DMS 273 treated with DMSO at 0.1 percent for 48 hours (cell line): ENCODE measurements around the gene CCBE1.
A peak's percentile ranks its signal among the peaks of the same experiment; 100 is the strongest.

Experiments
- DNase-seq: peaks from one replicate; lab custom pipeline; 2025; lab: John Stamatoyannopoulos, UW

Gene CCBE1

DNA sequence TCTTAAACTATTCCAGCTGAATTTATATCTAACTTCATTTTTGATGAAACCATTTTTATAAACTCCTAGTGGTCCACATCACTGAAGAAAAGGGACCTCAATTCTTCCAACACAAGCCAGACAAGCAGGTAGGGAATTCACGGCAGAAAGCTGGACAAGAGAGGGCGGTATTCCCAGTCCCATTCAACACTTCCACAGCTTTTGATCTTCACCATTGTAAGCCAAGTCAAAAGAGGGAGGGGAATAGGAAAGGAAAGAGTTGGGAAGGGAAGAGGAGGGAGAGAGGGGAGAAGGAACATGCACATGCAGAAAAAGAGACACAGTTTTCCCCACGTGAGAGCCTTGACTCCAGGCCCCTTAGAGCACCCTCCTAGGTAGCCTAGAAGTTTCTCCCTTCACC is 77.4 kb downstream of the CCBE1 start:
- no peak for DNase-seq

DNA sequence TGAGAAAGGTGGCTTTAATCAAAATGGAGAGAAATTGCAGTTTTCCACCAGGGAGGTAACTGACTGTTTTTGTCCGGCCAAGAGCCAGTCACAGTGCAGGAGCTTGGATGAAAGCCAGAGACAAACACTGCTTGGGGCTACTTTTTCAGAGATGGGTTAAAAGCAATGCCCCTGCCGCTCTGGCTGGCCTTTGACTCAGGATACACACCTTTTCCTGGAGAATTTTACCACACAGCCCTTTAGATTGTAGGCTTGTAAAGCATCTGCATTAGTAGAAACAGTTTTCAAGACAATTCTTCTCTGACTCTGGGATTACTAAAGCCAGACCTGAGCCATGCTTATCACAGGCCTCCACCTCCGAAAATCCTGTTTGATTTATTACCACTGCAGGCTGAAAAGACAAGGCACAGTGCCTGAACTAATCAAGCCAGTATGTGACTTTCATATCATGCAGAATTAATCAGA is 79.7 kb downstream of the CCBE1 start:
- DNase-seq = no peak

DNA sequence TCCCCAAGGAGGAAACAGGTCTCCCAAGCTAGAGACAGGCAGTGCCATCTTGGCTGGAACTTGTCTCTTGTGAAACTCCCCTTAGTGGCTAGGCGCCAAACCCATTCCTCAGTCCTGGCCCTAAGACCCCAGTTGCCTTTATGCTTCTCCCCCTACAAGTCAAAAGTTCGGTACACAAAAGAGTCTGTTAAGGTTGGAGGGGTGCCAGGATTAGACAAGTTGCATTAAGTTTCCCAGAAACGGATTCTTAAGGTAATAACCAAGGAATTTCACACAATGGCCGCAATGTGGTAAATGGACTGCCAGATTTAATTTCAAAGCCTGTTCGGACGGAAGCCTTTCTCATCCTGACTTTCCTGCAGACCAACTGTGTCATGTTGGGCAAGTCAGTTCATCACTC is 80.7 kb downstream of the CCBE1 start:
- DNase-seq = no peak

DNA sequence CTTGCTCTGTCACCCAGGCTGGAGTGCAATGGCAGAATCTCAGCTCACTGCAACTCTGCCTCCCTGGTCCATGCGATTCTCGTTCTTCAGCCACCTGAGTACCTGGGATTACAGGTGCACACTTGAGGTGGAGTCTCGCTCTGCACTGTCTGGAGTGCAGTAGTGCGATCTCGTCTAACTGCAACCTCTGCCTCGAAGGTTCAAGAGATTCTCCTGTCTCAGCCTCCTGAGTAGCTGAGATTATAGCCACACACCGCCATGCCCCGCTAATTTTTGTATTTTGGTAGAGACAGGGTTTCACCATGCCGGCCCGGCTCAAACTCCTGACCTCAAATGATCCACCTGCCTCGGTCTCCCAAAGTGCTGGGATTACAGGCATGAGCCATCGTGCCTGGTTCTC is 83.3 kb downstream of the CCBE1 start:
- no peak for DNase-seq

GRCh38 chr18:59612381-59612780 is 84.8 kb downstream of the CCBE1 start:
- DNase-seq = no peak

DNA sequence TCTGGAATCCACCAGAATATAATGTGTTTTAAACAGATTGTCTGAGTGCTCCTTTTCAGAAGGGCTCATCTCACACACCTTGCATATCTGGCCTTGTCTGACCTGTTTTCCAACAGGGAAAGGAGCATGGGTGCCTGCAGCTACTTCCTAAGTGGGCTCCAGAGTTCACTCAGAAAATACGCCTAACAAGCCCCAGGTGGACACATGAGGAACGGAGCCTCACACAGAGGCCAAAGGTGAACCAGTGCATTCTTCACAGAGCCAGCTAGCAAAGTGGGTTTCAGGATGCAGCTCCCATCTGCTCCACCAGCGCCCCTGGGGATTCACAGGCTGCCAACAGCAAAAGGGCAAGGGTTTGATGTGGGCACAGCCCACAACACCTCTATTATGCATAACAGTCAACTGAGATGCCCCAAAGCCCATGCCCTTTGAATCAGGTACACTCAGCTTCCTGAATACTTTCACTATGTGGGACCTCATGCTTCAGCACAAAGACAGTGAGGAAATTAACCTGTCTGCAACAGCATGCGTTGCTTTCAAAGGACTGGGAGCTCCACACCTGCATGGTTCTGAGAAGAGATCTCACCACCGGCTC is 86.6 kb downstream of the CCBE1 start:
- DNase-seq = no peak

- DNase-seq = no peak
Observed at GRCh38 chr18:59609654-59610053, 87.6 kb downstream of the CCBE1 start.

DNA sequence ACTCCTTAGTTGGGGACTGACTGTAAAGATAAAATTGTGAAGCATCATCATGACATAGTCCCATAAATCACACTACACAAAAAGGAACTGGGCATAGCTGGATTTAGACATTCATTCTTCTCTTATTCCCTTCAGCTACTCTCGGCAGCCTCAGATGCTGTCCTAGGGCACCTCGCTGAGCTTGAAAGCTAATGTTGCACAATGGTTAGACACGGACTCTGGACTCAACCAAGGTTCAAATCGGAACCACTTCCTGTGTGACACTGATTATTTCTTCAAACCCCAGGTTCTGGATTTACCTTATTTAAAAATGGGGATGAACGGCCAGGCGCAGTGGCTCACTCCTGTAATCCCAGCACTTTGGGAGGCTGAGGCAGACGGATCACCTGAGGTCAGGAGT is 89.8 kb downstream of the CCBE1 start:
- no peak for DNase-seq

DNA sequence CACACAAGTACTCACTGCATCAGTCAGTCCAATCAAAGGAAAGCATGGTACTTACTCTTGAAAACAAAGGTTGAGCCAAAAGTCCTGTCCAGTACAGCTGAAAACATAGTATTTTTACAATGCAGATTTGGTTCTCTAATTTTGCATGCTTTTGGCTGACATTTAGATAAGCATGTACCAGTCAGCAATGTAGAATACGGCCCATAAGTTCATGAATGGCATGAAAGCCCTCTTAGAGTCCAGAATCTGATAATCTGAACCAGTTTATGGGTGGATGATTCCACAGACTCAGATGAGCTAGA is 90.2 kb downstream of the CCBE1 start:
- no peak for DNase-seq

DNA sequence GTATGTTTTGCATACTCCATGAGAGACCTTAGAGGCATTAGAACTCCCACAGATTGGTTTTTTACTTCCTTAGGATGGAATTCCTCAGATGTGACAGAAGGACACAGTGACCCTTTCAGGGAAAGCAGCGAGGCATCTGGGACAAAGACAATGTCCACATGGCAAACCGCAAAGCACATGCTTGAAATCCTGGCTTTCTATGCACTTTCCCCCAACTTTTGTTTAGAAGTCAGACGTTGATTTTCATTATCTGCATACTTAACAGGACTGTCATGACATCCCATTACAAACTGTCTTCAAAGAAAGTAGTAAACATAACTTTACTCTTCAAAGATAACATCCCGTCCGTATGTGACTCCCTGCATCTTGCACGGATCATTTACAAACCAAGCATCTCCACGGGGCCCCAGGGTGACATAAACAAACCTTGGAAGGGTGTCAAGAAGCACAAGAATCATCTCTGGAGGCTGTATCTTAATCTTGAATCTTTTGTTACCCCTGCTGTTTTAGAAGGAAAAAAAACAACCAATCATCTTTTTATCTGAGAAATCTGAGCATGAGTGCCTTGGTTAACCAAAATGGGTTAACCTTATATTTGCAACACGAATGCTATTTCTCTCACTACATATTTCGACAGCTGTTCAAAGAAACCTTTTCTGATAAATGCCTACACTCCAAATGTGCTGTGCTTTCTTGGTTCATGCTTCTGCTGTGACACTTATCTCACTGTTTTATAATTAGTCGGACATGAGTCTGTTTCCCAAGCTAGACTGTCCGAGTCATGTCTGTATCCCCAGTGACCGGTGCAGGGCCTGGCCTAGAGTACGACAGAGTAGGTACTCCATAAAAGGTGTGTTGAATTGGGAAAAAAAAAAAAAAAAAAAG is 90.8 kb downstream of the CCBE1 start:
- no peak for DNase-seq

GRCh38 chr18:59605633-59606192 is 91.5 kb downstream of the CCBE1 start:
- no peak for DNase-seq

- peak; percentile 31 for DNase-seq
Observed at GRCh38 chr18:59604877-59605276, 92.3 kb downstream of the CCBE1 start.

GRCh38 chr18:59597049-59597448 is 100.2 kb downstream of the CCBE1 start:
- no peak for DNase-seq

- DNase-seq = no peak
Observed at GRCh38 chr18:59593291-59593717, 103.9 kb downstream of the CCBE1 start.

GRCh38 chr18:59592624-59593023 is 104.6 kb downstream of the CCBE1 start:
- DNase-seq = no peak

GRCh38 chr18:59582395-59582794 is 114.8 kb downstream of the CCBE1 start:
- DNase-seq = no peak

DNA sequence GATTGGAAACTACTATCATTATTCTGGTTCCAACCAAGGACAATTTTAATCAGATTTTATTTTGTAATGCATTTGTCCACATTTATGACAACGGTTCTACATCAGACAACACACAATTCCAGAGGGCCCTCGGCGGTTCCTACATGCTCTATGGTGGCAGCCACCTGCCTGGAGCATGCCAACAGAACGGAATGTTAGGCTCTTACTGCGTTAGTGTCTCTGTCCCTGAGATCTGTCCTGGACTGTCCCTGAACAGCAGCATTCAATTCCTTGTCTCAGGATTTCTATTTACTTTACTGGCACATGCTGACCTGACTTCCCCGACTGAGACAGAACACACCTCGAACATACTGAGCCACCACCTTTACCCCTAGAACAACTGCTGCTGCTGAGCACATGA is 117.7 kb downstream of the CCBE1 start:
- DNase-seq = no peak

DNA sequence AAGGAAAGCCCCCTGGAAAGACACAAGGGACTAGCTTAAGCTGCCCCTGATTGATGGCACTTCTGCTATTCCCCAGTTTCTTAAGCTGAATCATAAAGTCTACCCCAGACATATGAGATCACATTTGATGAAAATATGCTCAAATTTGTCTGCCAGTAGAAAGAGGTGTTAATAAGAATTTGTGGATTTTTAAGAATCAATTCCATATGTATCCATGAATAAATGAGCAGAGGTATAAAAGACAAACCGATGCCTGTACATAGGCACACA is 119.9 kb downstream of the CCBE1 start:
- no peak for DNase-seq

DNA sequence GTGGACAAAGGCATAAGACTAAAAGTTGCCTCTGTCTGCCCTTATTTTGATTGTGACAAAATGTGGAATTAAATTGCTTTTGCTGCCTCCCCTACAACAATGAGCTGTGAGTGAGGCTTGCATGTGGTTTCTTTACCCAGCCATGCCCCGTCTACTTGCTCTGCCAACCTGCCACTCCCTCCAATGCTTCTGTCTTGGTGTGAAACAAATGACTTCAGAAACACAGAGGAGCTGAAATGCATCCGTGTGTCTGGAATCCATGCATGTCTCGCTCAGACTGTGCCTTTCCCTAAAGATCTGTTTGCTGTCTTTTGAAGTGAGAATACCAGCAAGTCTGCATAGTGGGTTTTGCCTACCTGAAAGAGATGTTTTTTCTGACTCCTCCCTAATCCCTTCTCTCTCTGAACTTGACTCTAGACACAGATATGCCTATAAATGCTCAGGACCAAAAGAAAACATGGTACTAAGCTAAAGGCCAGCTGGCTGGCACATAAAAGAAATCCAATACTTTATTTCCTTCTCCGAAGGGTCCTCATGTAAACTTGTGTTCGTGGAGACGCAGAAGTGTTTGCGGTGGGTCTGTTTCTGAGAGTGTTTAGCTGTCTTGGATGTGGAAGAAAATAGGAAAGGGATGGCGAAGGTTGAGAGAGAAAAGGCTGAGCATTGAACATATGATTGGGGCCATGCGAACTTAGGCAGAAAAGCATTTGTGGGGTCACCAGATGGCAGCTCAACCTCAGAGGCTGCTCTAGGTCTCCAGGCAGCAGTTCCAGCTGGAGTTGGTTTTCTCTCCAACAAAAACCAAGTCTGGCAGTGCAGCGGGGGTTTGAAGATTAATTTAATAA is 120.5 kb downstream of the CCBE1 start:
- peak; percentile 54 for DNase-seq

DNA sequence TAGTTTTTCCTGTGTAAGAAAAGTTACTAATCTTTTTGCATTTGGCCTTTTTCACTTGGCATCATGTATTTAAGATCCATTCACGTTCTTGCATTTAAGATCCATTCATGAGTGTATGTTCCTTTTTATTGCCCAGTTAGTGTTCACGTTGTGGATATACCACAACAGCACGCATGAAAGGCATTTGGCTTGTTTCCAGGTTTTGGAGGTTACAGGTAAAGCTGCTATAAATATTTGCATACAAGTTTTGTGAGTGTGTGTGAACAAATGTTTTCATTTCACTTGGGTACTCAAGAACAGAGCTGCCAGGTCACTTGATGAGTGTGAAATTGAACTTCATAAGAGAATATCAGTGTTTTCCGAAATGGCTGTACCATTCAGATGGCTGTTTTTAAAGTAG is 121.2 kb downstream of the CCBE1 start:
- DNase-seq = no peak

DNA sequence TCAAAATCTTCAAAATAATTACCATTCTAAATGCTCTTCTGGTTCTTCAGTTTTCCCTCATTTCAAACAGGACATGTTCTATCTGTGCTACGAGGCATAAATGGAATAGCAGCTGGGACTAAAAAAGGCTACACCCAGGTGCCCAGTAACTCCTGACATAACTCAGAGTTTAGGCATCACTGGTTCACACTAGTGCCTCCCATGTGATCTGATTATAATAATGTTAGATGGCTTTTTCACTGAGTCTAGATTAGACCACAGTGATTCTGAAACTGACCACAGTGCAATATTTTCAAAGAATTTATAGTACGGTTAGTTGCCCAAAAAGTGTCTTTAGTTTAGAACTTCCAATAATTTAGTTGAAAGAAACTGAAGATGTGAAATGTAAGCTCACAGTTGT is 123.3 kb downstream of the CCBE1 start:
- no peak for DNase-seq

DNA sequence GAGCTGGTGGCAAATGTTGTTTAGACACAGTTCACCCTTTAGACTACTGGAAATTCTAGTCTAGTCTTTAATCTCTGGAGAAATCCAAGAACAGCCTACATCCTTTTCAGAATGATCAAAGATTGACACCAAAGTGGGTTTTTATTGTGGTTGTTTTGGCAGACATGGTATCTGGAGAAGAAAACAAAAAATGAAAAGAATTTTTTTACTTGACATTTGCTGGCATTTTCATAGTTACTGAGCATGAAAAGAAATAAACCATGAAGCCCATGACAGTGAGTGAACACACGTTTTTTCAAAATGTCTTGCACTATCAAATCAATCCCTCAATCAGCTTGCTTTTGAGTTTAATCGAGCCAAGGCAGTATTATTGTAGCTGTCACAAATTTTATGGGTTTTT is 125.3 kb downstream of the CCBE1 start:
- no peak for DNase-seq

DNA sequence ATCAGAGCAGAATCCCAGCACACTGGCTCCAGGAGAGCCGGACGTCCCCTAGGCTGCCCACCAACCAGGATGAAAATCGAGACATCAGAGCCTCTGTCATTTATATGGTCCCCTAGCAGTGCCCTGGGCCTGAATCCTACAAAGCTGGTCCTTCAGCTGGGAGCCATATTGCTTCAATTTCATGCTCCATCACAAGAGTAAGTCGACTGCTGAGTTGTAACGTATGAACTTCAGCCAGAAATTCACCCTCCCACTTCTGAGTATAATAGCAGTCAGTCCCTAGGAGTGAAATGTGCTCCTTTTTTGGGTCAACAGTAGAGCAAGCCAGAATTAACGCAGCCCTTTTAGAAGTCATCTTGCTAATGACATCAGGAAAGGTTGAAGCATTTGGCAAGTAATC is 126.4 kb downstream of the CCBE1 start:
- no peak for DNase-seq
